ENCODE data around the gene FBXL16.
A peak's percentile ranks its signal among the peaks of the same experiment; 100 is the strongest.

FBXL16 gene

DNA sequence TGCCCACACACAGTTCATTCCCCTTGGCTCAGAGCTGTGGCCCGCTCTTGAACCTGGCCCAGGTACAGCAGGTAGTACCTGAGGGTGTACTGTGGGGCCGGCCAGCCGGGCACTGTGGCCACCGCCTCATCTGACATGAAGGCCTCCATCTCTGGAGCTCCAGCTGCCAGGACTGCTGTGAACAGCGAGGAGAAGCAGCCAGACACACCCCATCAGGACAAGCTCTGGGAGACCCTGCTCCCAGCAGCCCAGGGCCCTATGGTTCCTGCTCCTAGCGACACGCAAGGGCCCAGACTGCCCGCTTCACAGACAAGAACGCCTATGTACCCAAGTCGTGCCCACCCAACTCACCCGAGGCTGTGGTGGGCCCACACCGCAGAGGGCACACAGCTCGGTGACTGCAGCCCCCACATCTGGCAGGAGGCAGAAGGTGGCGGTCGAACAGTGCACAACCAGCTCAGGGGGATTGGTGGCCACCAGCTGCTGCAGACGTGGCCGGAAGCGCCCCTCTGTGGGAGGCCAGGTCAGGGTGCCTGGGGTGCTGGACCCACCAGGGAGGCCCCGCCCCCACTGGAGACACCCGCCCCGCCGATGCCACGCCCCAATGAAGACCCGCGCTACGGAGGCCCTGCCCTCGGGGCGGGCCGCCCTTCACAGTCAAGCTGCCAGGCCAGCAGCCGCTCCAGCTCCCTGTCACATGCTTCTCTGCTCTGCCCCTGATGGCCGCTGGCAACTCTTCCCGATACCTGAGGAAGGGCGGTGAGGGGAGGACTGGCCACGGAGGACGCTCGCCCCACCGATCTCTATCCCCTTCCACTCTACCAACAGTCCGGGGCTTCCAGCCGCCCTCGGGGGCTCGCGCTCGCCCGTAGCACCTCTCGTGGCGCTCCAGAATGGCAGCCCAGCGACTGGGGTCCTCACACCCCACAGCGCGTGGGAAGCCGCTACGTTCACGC lies 26.5 kb downstream of the FBXL16 start:
- FAIRE-seq (no peak), DNase-seq (ENCODE audit: low spot score) (no peak)

GRCh38 chr16:678209-678857 lies 27.3 kb downstream of the FBXL16 start:
- FAIRE-seq = no peak
- no peak for DNase-seq (ENCODE audit: low spot score)

DNA sequence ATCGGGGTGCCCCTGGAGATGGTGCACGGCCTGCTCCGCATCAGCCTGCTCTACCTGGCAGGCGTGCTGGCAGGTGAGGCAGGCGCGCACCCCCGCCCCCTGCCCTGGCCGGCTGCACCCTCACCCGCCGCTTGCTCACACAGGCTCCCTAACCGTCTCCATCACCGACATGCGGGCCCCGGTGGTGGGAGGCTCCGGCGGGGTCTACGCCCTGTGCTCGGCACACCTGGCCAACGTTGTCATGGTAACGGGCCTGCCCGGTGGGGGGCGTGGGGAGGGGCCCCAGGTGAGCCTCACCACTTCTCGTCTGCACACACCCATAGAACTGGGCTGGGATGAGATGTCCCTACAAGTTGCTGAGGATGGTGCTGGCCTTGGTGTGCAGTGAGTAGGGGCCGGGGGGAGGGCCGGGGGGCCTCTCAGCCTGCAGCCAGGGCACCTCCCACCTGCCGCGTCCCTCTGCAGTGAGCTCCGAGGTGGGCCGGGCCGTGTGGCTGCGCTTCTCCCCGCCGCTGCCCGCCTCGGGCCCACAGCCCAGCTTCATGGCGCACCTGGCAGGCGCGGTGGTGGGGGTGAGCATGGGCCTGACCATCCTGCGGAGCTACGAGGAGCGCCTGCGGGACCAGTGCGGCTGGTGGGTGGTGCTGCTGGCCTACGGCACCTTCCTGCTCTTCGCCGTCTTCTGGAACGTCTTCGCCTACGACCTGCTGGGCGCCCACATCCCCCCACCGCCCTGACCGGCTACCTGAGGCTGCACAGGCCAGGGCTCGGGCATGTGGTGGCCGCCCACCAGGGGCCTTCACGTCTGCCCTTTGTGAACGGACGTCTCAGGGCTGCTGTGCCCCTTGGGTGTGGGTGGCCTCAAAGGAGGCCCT lies 28.0 kb downstream of the FBXL16 start:
- FAIRE-seq = no peak
- no peak for DNase-seq (ENCODE audit: low spot score)

GRCh38 chr16:676913-677312 lies 28.7 kb downstream of the FBXL16 start:
- no peak for FAIRE-seq
- DNase-seq (ENCODE audit: low spot score) = no peak

GRCh38 chr16:676565-676902 lies 29.1 kb downstream of the FBXL16 start:
- no peak for DNase-seq (ENCODE audit: low spot score)
- no peak for FAIRE-seq

DNA sequence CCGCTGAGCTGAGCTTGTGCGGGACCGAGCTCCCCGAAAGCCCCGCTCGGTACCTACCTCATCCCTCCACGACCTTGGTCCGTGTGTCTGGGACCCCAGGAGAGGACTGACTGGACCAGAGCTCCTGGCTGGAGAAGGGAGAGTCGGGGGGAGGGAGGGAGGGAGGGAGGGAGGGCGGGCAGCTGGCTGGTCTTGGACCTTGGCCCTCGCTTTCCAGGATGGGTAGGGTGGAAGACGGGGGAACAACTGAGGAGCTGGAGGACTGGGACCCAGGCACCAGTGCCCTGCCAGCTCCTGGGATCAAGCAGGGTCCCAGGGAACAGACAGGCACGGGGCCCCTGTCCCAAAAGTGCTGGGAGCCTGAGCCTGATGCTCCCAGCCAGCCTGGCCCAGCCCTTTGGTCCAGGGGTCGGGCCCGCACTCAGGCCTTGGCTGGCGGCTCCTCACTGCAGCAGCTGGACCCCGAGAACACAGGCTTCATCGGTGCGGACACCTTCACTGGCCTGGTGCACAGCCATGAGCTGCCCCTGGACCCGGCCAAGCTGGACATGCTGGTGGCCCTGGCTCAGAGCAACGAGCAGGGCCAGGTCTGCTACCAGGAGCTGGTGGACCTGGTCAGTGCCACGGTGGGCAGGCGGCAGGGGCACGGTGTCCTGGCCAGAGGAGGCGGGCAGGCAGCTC lies 29.6 kb downstream of the FBXL16 start:
- FAIRE-seq (no peak), DNase-seq (ENCODE audit: low spot score) (no peak)

DNA sequence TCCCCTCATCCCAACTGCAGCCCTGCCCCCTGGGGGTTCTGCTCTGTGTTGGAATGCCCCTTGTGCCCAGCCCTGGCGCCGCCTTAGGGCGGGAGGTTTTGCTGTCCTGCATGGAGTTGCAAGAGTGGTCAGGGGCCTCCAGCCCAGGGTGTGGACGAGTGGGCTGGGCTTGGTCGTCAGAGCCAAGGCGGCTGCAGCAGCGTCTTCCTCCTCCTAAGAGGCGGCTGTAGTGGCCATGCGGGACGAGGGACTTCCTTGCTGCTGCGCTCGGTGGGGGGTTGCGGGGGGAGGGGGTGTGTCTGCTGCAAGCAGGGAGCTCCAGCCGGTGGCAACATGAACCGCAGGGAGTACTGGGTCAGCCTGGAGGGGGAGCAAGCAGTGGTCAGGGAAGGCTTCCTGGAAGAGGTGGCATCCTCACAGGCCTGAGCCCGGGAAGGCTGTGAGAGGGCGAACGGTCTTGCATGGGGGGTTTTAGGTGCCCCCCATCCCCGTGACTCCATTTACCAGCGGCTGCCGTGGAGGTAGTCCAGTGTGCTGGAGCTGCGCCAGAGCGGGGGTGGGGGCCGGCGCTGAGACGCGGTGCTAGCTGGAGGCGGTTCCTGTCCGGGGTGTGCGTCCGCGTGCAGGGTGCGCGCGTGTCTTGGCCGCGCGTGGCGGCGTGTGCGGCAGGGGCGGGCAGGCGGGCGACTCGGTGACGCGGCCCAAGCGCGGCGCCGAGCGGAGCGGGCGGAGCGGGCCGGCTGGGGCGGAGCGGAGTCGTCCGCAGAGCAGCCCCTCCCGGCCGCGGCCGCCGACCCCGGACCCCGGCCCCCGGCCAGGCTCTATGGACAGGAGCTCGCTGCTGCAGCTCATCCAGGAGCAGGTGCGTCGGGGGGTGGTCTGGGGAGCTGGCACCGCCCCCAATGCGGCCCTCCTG lies 30.4 kb downstream of the FBXL16 start, which contains the start of gene RHBDL1:
RHBDL1 (plus strand) TSS at position 704 of the 916 bp plus-strand sequence; CDS start at position 824, 120 bp downstream.
- FAIRE-seq (no peak), DNase-seq (ENCODE audit: low spot score) (no peak)

DNA sequence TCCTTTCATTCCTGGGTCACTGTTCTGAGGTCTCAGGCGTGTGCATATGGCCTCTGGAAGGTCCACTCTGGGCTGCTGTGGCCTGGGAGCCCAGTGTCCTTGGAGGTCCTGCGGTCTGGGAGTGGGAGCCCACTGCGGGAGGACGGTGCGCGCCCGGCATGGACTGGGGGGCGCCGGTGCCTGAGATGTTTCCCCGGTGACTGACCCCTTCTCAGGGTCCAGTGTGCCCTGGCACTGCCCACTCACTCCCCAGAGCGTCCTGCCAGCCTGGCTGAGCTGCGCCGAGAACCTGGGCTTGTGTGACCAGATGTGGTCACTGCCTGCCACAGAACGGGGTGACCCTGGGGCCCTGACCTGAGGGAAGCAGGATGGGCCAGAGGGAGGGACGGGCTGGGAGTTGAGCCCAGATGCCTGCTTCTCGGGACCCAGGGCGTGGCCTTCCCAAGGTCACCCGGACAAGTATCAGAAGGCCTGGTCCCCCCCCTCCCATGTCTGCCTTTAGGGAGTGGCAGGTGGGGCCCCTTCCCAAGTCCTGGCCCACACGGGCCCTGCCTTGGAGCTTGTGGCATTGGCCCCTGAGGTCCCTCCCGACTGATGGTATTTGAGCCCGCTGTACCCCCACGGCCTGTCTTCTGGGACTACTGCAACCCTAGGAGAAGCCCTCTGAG lies 31.3 kb downstream of the FBXL16 start:
- FAIRE-seq = no peak
- DNase-seq (ENCODE audit: low spot score) = no peak

- FAIRE-seq = no peak
Observed at GRCh38 chr16:673399-673991, 32.1 kb downstream of the FBXL16 start.

DNA sequence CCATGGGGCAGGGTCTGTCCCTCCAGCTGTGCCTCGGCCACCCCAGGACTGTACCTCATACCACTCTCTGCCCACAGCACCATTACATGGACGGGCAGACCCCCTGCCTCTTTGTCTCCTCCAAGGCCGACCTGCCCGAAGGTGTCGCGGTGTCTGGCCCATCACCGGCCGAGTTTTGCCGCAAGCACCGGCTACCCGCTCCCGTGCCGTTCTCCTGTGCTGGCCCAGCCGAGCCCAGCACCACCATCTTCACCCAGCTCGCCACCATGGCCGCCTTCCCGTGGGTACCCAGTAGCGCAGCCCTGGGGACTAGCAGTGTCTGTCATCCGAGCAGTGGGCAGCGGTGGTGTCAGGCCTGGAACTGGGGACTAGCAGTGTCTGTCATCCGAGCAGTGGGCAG lies 32.8 kb downstream of the FBXL16 start:
- FAIRE-seq (no peak), DNase-seq (ENCODE audit: low spot score) (no peak)

More at GRCh38 chr16:673399-673991, 32.1 kb downstream of the FBXL16 start:
- no peak for DNase-seq (ENCODE audit: low spot score)

DNA sequence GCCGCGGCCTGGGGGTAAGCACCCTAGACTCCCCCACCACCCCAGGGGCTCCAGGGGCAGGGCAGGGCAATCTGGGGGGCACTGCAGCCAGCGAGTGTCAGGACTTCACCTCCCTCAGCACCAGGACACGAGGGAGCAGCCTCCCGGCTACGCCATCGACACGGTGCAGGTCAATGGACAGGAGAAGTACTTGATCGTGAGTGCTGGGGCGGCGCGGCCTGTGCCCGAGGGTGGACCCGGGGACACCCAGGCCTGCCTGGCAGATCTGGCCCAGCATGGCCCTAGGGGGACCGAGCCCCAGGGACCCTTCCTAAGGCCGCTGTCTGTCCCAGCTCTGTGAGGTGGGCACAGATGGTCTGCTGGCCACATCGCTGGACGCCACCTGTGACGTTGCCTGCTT lies 33.2 kb downstream of the FBXL16 start:
- FAIRE-seq (no peak), DNase-seq (ENCODE audit: low spot score) (no peak)

DNA sequence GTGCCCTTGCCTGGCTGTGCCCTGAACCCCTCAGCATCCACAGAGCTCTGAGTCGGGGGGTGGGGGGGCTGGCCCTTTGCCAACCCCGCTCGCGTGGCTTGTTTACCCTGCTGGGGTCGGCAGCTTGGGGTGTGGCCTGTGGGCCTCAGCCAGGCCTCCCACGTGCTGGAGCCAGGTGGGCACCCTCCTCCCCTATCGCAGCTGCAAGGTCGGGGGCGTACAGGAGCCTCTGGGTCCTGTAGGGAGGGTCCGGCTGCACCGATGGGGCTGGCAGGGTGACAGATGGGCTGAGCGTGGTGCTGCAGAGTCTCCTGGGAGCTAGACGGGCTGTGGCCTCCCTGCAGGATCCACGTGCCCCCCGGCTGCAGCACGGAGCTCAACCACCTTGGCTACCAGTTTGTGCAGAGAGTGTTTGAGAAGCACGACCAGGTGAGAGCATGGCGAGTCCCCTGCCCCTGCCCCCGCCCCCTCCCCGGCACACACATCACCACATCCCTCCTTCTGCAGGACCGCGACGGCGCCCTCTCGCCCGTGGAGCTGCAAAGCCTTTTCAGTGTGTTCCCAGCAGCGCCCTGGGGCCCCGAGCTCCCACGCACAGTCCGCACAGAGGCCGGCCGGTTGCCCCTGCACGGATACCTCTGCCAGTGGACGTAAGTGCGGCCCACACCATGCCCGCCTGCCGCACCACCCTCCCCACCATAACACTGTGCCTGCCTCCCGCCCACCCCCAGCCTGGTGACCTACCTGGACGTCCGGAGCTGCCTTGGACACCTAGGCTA lies 34.1 kb downstream of the FBXL16 start:
- no peak for FAIRE-seq
- no peak for DNase-seq (ENCODE audit: low spot score)

DNA sequence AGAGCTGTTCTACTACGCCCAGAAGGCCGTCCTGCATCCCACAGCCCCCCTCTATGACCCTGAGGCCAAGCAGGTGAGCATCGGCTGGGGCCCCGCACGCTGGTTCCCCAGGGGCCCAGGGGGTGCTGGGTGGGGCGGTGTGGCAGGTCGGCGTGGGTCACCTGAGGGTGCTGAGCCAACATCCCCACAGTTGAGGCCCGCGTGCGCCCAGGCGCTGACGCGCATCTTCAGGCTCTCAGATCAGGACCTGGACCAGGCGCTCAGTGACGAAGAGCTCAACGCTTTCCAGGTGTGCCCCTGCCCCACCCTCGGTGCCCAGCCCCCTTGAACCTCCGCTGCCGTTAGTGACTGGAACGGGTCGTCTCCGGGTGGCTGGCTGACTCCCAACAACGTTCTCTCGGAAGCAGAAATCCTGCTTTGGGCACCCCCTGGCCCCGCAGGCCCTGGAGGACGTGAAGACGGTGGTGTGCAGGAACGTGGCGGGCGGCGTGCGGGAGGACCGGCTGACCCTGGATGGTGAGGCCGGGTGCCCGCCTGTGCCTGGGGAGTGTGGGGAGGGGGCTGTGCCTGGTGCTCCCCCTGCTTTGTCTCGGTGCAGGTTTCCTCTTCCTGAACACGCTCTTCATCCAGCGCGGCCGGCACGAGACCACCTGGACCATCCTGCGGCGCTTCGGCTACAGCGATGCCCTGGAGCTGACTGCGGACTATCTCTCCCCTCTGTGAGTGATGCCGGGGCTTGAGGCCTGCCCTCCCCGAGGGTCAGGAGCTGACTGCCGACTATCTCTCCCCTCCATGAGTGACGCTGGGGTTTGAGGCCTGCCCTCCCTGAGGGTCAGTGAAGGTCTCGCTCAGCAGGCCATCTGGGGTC lies 34.9 kb downstream of the FBXL16 start:
- FAIRE-seq (no peak), DNase-seq (ENCODE audit: low spot score) (no peak)

DNA sequence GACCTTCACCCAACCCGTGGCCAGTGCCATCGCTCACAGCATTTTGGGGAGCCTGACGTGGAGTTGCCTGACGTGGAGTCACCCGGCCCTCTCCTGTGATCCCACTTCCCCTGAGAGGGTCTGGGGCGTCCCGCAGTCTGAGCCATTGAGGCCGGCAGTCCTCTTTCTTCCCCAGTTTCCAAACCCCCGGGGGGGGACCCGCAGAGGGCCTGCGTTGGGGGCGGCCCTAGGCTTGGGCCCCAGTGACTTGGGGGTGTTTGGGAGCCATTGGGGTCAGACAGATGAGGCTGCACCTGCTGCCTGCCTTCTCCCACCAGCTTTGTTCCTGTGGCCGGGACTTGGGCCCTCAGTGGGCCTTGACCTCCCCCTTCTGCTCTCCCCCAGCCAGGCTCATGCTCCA lies 35.9 kb downstream of the FBXL16 start:
- DNase-seq (ENCODE audit: low spot score) (no peak), FAIRE-seq (no peak)

DNA sequence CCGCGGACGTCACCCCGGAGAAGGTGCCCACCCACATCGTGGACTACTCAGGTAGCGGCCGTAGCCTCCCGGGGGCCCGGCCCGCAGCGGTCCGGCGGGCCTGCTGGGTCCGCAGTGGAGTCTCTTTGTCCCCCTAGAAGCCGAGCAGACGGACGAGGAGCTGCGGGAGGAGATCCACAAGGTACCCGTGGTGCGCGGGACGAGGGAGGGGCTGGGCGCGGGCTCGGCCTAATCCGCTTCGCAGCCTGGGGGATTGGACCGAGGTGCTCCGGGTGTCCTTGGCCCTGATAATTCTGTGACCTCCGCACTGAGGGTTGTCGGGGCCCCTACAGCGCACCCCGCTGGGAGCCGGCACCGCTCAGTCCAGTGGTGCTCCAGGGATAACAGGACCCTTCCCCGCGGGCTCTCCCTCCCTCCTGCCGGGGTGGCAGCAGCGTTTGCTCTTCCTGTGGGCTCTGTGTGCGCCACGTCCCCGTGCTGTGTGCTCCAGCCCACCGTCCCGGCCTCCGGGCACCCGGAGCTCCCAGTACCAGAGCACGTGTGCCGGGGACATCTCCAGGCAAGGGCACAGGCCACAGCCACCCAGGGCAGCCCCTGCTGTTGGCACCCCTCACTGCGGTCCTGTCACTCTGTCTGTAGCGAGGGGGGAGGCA lies 37.0 kb downstream of the FBXL16 start:
- no peak for DNase-seq (ENCODE audit: low spot score)
- FAIRE-seq = no peak

DNA sequence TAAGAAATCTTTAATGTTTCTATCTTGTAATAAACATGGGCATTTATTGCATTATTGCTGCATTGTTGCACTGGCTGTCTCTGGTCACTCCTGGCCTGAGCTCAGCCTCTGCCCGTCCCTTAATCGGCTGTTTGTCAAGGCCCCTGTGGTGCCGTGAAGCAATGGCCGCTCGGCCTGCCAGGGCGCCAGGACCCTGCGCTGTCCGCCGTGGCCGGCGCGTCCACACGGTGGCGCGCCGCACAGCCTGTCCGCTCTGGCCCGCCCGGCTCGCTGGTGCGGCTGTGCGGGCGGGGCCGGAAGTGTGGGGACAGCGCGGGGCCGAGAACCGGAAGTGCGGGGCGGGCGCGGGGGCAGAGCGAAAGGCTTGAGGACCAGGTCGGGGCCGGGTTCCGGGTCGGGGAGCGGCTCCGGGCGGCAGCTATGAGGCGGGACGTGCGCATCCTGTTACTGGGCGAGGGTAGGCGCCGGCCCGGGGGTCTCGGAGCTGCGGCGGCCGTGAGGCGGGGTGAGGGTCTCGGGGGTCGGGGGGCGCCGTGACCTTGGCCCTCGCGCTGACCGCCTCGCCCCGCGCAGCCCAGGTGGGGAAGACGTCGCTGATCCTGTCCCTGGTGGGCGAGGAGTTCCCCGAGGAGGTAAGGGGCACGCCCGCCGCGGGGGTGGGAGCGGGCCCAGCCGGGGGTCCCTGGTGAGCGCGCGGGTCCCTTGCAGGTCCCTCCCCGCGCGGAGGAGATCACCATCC lies 37.7 kb downstream of the FBXL16 start, which contains the start of gene RHOT2:
RHOT2 (plus strand) TSS at position 353 of the 739 bp plus-strand sequence; CDS start at position 421, 68 bp downstream.
- DNase-seq (ENCODE audit: low spot score) = peak; percentile 81
- no peak for FAIRE-seq
